Thyroid gland (tissue), 4 donors: ENCODE data around the gene CHI3L2.

Source experiments
- POLR2A ChIP-seq, 2 donors: fragments of 450-650 bp; IDR thresholded peaks; one replicate each; pipeline ENCODE4 v1.6.1; 2017; ENCODE audit warnings: antibody characterized with exemption in 2 of 2, mild to moderate bottlenecking in 2 of 2, moderate library complexity in 1 of 2
- TF ChIP-seq, protein P1 (sequence below), 6 experiments: fragments of 200-600 bp in 3 of 6; fragments of 450-650 bp in 3 of 6; sonication (generic) in 3 of 6; IDR thresholded peaks; one replicate each; pipeline ENCODE4 v1.5.1; 2016 to 2019; ENCODE audit warnings: antibody characterized with exemption in 6 of 6, mild to moderate bottlenecking in 2 of 6, inconsistent platforms in 1 of 6, moderate library complexity in 1 of 6

DNA sequence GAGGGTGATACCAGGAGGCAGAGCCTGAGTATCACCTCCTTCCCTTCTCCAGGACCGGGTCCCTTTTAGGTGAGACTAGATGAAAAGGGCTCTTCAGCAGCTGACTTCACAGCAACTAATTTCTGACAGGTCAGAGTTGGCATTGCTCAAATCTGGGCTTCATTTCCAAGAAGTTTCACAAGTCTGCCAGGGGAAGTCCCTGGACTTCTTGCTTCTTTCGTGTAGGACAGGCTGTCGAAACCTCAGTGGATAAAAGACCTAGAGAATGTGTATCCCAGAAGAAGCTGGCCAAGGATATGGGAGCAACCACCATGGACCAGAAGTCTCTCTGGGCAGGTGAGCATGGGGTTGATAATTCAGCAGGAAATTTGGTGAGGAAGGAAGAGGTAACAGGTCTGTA lies at the start of gene CHI3L2:
- TF ChIP-seq POLR2A (IDR thresholded peaks at IDR 0.05), result no peak
- TF ChIP-seq, protein P1, sequence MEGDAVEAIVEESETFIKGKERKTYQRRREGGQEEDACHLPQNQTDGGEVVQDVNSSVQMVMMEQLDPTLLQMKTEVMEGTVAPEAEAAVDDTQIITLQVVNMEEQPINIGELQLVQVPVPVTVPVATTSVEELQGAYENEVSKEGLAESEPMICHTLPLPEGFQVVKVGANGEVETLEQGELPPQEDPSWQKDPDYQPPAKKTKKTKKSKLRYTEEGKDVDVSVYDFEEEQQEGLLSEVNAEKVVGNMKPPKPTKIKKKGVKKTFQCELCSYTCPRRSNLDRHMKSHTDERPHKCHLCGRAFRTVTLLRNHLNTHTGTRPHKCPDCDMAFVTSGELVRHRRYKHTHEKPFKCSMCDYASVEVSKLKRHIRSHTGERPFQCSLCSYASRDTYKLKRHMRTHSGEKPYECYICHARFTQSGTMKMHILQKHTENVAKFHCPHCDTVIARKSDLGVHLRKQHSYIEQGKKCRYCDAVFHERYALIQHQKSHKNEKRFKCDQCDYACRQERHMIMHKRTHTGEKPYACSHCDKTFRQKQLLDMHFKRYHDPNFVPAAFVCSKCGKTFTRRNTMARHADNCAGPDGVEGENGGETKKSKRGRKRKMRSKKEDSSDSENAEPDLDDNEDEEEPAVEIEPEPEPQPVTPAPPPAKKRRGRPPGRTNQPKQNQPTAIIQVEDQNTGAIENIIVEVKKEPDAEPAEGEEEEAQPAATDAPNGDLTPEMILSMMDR (IDR thresholded peaks at IDR 0.05), result no peak
